OCI-M2 (cell line): ENCODE data around the gene RAB27A.
"Not testable (repeated sequence)": the region's sequence is repeated elsewhere in the genome, so short reads cannot be mapped to it uniquely, and the experiment has no call there.

Source experiments
- DNase-seq: peaks from one replicate; lab custom pipeline; 2025; ENCODE audit not compliant: unreplicated experiment; lab: John Stamatoyannopoulos, UW

The RAB27A gene

DNA sequence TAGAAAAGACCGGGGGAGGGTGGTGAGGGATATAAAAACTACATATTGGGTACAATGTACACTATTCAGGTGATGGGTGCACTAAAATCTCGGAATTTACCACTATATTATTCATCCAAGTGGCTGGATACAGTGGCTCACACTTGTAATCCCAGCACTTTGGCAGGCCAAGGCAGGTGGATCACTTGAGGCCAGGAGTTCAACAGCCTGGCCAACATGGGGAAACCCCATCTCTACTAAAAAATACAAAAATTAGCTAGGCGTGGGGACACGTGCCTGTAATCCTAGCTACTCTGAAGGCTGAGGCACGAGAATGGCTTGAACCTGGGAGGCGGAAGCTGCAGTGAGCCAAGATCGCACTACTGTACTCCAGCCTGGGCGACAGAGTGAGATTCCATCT lies 37.4 kb downstream of the RAB27A start:
- DNase-seq = not testable (repeated sequence)

DNA sequence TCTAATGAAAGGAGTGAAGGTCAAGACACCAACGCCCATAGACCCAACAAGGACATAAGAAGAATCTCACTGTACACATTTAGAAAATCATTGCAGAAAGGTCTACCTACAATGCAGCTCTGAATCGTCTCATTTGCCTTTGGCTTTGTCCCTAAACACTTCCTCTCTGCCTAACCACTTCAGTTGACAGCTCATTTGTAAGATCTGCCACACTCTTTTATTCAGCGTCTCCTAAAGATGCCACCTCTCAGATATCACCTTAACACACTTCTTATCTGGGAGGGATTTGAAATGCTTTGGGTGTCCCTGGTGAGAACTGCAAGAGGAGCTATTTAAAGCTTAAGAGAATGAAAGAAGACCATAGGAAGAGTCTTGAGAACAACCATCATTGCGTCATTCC lies 38.7 kb downstream of the RAB27A start:
- DNase-seq = no peak

DNA sequence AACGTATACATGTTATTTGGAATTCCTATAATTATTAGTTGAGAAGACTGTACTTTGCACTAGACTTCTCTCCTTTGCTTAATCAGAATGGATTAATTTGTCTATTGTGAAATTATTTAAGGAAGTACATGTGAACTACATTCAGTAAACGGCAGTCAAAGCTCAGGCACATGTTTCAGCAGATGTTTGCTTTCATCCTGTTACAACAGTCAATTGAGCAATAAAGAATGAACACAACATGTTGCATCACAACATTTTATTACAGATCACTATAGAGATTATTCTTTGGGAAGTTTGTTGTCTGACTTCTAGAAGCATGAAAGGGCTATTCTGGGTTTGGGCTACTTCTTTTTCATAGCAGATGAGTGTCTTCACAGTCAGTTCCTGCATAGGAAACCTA lies 39.2 kb downstream of the RAB27A start:
- DNase-seq = no peak

DNA sequence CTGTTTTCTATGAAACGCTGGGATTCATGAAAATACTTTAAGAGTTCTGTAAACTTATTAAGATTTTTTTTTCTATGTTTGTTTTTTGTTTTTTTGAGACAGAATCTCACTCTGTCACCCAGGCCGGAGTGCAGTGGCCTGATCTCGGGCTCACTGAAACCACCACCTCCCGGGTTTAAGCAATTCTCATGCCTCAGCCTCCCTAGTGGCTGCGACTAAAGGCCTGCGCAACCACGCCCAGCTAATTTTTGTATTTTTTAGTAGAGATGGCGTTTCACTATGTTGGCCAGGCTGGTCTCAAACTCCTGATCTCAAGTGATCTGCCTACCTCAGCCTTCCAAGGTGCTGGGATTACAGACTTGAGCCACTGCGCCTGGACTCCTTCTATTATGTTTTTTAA lies 39.7 kb downstream of the RAB27A start:
- not testable (repeated sequence) for DNase-seq

DNA sequence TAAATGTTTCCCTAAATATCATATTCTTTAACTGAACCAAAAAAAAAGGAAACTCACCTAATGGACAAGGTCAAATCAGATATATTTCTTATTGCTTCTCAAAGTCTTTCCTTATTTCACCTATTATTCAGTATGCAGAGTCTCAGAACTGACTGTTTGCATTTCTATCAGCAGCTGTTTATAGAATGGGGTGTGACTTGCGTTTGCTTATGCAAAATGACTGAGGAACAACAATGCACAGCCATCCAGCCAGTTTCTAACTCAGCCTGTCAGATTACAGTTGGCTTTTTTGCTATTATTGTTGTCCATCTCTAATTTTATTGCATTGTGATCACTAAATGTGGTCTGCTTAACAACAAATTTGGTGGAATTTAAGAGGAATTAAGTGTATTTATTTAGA lies 40.7 kb downstream of the RAB27A start:
- no peak for DNase-seq

DNA sequence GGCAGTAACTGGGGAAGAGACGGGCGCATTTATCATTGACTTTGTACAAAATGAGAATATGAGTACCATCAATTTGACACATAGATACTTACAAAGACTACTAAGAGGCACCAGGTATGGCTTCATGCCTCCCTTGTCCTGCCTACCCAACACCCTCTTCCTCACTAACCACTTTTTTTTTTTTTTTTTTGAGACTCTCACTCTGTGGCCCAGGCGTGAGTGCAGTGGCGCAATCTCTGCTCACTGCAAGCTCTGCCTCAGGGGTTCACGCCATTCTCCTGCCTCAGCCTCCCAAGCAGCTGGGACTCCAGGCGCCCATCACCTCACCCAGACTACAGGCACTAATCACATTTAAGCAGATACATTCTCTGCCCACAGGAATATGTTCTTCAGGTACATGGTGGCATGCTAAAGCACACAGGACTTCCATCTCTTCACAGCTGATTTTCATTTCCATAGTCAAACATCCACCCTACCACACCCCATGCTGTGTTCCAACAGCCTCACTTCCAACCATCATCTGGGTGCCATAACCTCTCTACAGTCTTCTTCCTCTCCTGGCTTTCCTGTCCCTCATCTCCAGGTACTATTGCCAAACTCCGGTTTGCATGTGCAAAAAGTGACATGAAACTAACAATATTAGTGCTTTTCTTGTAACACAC lies 41.7 kb downstream of the RAB27A start:
- DNase-seq = no peak

DNA sequence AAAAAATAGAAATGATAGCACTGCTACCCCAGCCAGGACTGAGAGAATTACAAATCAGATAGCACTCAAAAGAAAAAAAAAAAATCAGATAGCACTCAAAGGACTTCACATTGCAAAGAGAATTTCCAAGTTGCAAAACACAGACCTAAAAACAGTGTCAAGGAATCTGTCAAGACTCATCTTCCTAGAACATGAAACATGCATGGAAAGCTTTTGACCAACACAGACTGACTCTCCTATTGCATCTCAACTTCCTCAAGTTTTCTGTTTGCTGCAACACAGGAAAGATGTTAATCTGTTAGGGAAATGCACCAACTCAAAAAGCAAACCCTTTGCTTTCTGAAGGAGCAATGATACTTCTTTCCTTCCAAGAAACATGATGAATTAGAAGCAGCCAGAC lies 42.3 kb downstream of the RAB27A start:
- no peak for DNase-seq

DNA sequence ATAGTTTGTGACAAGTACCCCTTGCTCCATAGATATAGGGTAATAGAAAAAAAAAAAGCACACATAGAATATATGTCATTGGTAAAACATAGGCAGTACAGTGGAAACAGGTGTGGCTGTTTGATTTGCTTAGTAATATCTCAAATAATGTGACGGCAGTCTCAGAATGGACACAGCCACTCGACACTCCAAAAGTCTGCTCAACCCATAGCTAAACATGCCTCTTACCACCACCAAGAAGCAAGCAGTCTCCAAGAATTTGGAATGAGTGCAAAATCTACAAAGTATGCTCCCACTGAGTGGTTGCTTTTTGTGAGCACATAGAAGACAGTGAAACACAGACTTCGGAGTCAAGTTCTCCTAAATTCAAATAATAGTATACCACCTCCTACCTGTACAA lies 43.0 kb downstream of the RAB27A start:
- DNase-seq = no peak

DNA sequence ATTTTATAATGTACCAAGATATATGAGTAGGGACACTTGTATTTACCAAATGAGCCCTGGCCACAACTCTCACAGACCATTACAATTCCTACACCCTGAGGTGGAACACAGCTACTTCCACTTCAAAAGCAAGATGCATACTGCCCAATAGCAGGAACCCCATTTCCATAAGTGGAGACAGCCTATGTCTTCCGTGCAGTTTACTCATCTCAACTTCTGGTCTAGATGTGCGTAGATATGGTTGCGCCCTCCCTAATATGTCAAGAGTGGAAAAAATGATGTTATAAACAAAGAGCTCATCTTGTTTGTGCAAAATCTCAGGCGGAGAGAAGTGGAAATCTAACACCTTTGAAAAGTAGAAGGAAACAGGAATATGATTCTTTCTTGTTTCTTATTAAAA lies 44.6 kb downstream of the RAB27A start:
- DNase-seq = no peak

DNA sequence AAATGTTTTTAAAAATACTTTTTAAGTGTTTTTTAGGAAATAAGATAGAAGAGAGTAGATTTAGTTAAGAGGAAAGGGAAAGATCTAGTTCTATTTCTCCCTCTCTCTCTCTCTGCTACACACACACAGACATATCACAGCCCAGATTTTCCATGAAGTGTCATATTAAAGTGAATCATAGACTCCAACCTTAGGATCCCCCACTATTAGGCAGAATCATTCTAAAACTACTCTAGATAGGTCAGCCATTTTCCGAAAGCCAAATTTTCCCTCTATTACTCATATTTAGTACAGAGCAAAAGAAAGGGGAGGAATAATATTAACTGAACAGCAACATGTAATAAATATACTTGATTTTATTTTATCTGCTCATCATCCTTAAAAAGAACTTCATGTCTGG lies 47.7 kb downstream of the RAB27A start:
- no peak for DNase-seq

DNA sequence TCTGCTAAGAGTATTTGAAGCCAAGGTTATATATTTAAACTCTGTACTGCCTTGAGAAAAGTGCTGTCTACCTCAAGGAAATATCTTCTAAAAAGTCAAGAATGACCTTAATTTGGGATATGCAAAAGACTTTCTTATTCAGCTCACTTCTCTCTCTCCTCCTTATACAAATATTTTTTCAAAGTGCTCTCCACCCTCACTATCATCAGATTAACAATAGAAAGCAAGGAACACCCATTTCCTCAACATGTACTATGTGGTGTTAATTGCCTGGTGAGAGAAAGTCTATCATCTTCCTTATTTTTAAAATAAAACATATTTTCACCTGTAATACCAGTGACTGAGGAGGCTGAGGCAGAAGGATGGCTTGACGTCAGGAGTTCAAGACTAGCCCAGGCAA lies 48.4 kb downstream of the RAB27A start:
- no peak for DNase-seq

DNA sequence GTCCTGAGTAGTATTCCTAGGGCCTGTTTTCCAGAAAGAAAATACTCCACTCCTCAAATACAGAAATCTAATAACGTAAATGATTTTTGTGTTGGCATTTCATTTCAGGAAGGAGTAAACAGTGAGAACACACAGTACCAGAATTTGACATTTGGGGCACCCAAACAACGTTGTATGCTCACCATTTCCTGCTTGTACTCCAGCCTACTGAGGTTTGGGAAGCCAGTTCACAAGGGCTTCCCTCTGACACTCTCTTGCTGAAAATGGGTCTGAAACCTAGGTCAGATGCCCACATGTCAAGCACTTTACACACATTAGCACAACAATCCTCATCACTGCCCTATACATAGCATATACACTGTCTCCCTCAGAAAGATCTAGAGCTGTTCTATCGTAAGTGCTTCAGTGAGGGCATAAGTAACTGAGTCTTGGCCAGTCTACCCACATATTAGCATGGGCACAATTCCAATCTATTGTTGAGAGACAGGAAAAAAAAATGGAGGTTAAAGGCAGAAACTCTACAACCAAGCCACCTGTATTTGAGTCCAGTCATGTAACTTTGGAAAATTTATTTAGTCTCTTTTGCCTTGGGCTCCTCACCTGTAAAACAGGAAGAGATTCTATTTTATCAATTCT lies 49.4 kb downstream of the RAB27A start:
- no peak for DNase-seq

DNA sequence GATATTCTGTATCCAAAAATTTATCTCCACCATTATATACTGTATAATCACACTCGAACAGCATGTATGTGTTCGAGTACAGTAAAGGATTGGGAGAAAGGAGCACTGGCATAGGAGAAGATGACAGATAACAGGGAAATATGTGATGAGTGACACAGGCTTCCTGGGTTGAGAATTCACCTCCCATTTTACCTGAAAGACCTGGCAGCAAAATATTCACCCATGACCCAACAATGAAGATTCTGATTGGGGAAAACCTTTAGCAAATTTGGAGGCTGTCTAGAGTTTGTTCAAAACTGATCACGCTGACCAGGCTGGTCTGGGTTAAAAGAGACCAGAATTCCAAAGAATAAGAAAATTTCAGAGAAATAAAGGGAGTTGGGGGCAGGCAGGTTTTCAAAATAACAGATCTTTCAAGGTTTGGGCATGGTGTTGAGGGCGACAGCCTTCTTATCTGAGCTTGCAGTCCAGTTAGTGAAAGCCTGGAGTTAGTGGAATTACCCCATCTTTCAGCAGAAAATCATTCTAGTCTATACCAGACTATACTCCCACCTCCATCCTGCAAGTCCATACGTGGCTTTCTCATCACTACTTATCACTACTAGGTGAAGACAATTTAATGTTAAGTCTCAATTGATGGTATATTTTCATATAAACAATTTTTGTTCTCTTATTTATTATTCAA lies 50.0 kb downstream of the RAB27A start:
- DNase-seq = no peak

DNA sequence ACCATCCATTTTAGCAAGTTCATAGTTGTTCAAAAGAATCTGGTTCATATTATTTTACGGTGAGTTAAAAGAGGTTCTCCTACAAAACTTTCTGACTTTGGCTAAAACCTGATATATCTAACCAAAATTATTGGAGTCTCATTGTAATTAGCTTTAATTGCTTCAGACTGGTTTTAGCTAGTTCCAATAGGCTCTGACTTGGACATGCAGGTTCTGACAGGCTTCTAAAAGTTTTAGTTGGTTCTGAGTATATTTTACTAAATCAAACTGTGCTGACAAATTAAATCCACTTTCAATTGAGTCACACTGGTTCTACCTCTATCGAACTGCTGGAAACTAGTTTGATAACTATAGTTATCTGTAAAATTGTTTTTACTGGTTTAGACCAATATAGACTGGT lies 50.7 kb downstream of the RAB27A start:
- no peak for DNase-seq

DNA sequence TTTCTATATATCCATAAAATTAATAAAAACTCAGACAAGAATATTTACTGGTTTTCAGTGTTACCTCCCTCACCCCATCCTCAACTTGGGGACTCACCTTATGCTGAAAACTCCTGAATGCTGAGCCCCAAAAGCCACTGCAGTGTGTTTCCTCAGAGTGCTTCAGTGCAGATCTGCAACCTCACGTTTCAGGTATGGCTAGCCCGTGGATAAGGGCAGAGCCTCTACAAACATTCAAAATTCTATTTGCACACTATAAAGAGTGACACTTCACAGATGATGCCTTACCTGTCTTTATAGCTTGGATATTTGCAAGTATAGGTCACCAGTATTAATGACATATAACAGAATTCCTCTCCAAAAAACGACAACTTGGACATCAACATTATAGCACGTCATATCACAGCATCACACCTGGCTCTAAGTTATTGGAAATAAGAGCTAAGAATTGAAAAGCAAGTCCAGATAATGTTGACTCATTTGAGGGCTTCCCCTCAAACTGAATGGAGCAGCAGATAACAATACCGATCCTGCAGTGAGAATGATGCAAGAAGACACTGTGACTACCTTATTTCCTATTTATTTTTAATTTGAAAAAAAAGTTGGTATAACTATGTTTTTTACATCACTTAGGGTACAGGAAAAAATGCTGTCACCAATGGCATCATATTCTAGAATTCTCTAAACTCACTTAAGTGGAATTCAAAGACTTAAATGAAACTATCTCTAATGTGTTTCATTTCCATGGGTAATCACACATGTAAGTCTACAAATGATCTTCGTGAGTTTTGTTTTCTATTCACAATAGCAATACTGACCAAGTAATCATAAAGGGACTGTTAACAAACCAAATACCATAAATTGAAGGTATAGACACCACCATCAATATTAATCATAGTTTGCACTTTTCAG lies 52.1 kb downstream of the RAB27A start:
- DNase-seq = no peak

DNA sequence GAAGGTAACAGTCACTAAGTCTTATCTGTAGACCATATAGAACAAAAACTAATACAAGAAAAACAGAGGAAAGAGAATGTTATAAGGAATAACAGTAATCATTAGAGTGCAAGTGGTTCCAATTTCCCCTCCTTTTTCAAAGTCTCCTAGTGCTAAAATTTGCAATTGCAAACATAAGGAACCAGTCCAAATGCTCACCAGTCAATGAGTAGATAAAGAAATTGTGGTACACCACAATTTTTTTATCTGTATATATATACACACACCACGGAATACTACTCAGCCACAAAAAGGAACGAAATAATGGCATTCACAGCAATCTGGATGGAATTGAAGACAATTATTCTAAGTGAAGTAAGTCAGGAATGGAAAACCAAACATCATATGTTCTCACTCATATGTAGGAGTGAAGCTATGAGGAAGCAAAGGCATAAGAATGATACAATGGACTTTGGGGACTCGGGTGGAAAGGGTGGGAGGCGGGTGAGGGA lies 54.0 kb downstream of the RAB27A start:
- DNase-seq = no peak

DNA sequence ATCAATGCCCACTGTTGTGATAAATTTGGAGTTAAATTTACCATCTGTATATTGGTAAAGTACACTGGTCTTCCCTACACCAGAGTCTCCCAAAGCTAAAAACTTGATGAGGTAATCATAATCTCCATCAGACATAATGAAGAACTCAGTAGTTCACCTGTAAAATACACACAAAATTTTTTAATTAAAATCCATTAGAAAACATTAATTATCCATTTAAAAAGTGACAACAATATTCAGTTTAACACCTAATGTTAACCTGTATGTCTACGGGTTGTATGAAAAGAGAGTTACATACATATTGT lies 54.9 kb downstream of the RAB27A start:
- DNase-seq = no peak

DNA sequence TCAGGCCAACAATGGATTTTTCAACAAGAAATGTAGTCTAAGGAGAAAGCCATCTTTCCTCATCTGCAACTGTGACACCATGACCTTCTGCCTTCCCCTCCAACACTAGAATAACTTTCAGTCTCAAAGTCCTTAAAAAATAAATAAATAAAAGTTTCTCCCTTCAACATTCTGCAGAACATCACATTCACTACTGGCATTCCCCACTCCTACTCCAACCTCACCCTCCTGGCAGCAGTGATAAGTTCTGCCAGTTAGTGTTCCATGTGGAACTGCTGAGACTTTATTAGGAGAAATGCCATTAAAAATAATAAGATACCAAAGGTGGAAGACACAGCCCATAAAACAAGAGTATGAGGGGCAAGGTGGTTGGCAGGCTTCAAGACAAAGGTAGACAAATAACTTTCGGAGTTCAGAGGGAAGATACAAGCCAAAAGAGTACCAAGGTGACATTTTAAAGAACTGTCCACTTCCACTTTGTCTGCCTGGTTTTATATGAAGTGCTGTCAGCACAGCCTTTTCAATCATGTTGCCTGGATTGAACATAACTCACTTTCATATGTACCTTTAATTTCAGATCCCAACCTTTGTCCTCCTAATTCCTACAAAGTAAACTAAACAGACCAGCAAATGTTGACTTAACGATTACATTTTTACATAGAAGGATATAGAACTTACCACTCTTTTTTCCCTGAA lies 55.4 kb downstream of the RAB27A start:
- DNase-seq = no peak

DNA sequence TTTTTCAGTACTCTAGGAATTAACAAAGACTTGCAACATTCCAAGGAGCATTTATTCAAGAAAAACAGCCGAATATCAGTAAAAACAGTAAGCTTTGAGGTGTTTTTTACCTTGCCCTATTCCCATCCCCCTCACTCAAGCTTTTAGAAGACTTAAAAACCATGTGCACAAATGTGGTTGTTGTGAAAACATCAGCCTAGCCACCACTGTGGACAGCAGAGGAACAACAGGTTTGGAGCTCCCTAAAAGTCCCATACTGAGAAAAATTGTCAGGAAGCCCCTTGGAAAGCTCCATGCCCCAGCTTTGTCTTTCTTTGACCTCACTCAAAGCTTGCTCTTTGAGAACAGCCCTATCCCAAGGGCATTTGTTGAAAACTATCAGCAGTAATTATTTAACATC lies 58.2 kb downstream of the RAB27A start:
- DNase-seq = no peak

DNA sequence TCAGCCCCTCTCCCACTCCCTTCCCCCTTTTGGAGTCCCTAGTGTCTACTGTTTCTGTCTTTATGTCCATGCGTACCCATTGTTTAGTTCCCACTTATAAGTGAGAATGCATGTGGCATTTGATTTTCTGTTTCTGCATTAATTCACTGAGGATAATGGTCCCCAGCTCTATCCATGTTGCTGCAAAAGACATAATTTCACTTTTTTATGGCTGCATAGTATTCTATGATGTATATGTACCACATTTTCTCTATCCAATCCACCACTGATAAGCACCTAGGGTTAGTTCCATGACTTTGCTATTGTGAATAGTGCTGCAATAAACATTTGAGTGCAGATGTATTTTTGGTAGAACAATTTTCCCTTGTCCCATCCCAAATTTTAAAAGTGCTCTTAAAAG lies 58.7 kb downstream of the RAB27A start:
- DNase-seq = no peak
